AG04449 (cell line): Measurements from ENCODE around the gene RUNX2.

Source experiments
- CTCF ChIA-PET: fragments of 350-600 bp; formaldehyde crosslinking; extraction: SDS; loops from one replicate; lab custom pipeline; 2021; ENCODE audit warnings: antibody characterized with exemption; lab: Yijun Ruan, JAX
- POLR2A ChIA-PET: fragments of 400-600, 350-600 bp; formaldehyde crosslinking; extraction: SDS; loops from one replicate; lab custom pipeline; 2020; ENCODE audit warnings: antibody characterized with exemption, inconsistent platforms; lab: Yijun Ruan, JAX
- DNase-seq: peaks from one replicate; pipeline ENCODE4 v3.0.0-alpha.2; 2010; ENCODE audit warnings: low read depth, low spot score
- H3K4me3 ChIP-seq: 2 replicates; pipeline ENCODE4 v1.5.1; 2011; ENCODE audit warnings: low read depth, mild to moderate bottlenecking, control low read depth, low read length
- TF ChIP-seq, protein P1 (sequence below): IDR thresholded peaks from one replicate; pipeline ENCODE4 v1.5.1; 2011; ENCODE audit warnings: mild to moderate bottlenecking, moderate library complexity, low read length, control low read depth, inconsistent platforms; ENCODE audit not compliant: insufficient read depth; ENCODE audit errors: missing control alignments

RUNX2 gene

DNA sequence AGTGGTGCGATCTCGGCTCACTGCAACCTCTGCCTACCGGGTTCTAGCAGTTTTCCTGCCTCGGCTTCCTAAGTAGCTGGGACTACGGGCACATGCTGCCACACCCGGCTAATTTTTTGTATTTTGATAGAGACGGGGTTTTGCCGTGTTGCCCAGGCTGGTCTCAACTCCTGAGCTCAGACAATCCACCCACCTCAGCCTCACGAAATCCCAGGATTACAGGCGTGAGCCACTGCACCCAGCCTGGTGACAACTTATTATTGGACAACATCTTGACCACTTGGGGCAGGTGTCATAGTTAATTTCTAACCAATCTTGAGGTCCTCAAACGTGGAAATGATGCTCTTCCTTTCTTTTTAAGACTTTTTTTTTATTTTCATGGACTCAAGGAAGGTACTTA lies 383.9 kb downstream of the RUNX2 start:
- POLR2A ChIA-PET: no interaction called here
- CTCF ChIA-PET: interaction anchor here (1.0 kb wide), 3 partner anchors 9 to 211 kb away, joined by 3 to 5 read pairs (median 5); no protein-coding TSS in a partner anchor
- H3K4me3 ChIP-seq: no peak overlapping the region
- TF ChIP-seq, protein P1, sequence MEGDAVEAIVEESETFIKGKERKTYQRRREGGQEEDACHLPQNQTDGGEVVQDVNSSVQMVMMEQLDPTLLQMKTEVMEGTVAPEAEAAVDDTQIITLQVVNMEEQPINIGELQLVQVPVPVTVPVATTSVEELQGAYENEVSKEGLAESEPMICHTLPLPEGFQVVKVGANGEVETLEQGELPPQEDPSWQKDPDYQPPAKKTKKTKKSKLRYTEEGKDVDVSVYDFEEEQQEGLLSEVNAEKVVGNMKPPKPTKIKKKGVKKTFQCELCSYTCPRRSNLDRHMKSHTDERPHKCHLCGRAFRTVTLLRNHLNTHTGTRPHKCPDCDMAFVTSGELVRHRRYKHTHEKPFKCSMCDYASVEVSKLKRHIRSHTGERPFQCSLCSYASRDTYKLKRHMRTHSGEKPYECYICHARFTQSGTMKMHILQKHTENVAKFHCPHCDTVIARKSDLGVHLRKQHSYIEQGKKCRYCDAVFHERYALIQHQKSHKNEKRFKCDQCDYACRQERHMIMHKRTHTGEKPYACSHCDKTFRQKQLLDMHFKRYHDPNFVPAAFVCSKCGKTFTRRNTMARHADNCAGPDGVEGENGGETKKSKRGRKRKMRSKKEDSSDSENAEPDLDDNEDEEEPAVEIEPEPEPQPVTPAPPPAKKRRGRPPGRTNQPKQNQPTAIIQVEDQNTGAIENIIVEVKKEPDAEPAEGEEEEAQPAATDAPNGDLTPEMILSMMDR: no peak
- no peak for DNase-seq

DNA sequence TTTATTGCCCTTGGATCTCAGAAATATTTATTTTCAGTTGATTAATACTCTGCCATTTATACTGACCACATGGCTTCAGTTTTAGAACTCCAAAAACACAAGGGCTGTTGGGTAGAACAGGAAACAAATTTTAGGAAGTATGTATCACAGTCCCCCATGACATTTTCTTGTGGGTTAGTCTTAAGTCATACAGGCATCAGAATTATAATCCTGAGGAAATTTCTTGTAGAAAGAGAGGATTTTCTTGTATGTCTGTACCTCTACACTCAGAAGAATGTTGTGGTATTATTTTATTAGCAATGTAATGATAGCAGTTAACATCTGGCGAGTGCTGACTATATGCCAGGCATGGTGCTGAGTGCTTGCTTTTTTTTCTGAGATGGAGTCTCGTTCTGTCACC lies 384.7 kb downstream of the RUNX2 start:
- ChIA-PET CTCF (interaction anchor here (0.8 kb wide), 1 partner anchor 9 kb away, joined by 5 read pairs; no protein-coding TSS in a partner anchor), POLR2A (no interaction called here)
- no peak overlapping the region for H3K4me3 ChIP-seq
- no peak for DNase-seq
- TF ChIP-seq, protein P1: no peak
